GM12878 (cell line): Measurements from ENCODE around the gene FAM234A. TPM values are rescaled to one million over a fixed set of nuclear protein-coding genes. Genes with fewer than 3 reads are reported as not detected.

Experiments used
- ASH2L ChIP-seq: fragments of 300-600, 200-600 bp; sonication (generic); IDR thresholded peaks from 2 replicates; pipeline ENCODE4 v1.6.1; 2017; ENCODE audit warnings: low read depth, mild to moderate bottlenecking, borderline replicate concordance
- CBX3 ChIP-seq: fragments of 200-600 bp; sonication (generic); IDR thresholded peaks from 2 replicates; pipeline ENCODE4 v1.6.1; 2016; ENCODE audit warnings: low read depth, borderline replicate concordance
- CUX1 ChIP-seq: IDR thresholded peaks from 2 replicates; pipeline ENCODE4 v1.6.1; 2012; ENCODE audit warnings: improper control_type of control experiment, low read depth, low read length; ENCODE audit not compliant: insufficient replicate concordance
- E2F8 ChIP-seq: fragments of 450-650 bp; IDR thresholded peaks from 2 replicates; pipeline ENCODE4 v1.6.1; 2018; ENCODE audit warnings: mild to moderate bottlenecking, low read depth, moderate library complexity; ENCODE audit not compliant: partially characterized antibody
- E4F1 ChIP-seq: fragments of 450-650 bp; IDR thresholded peaks from 2 replicates; pipeline ENCODE4 v1.6.1; 2018; ENCODE audit warnings: borderline replicate concordance, mild to moderate bottlenecking; ENCODE audit not compliant: partially characterized antibody
- IRF3 ChIP-seq: fragments of 450-650 bp; IDR thresholded peaks from 2 replicates; pipeline ENCODE4 v1.6.1; 2014; ENCODE audit warnings: mild to moderate bottlenecking
- JUNB ChIP-seq: IDR thresholded peaks from 2 replicates; pipeline ENCODE4 v1.6.1; 2016; ENCODE audit warnings: antibody characterized with exemption, mild to moderate bottlenecking
- NR2C2 ChIP-seq: IDR thresholded peaks from 2 replicates; pipeline ENCODE4 v1.6.1; 2011; ENCODE audit warnings: borderline replicate concordance, low read depth; ENCODE audit not compliant: control insufficient read depth, insufficient read length
- NR2F1 ChIP-seq: fragments of 450-650 bp; conservative IDR thresholded peaks from 2 replicates; pipeline ENCODE4 v1.6.1; 2017; ENCODE audit warnings: mild to moderate bottlenecking
- SIX5 ChIP-seq: IDR thresholded peaks from 2 replicates; pipeline ENCODE4 v1.6.1; 2011; ENCODE audit warnings: mild to moderate bottlenecking, low read depth, low read length, moderate library complexity; ENCODE audit not compliant: severe bottlenecking
- ZBTB40 ChIP-seq: fragments of 450-650 bp; IDR thresholded peaks from 2 replicates; pipeline ENCODE4 v1.6.1; 2016; ENCODE audit warnings: mild to moderate bottlenecking, moderate library complexity, borderline replicate concordance
- polyA plus RNA-seq, 11 experiments: library from polyadenylated mRNA; depleted of rRNA in 4 of 11; unstranded in 6 of 11; stranded (reverse) in 5 of 11; fragments of >200 nt; fragmentation: Nextera tagmentation in 4 of 11; fragmentation: Illumina TruSeq in 1 of 11; extraction: Ambion mirVana in 4 of 11; extraction: Trizol in 1 of 11; gene quantifications; 1 replicate in 1 of 11; 2 replicates in 10 of 11; pipeline versions ENCODE4 v1.2.1 to v1.2.3, GENCODE V29; 2011 to 2016; ENCODE audit warnings: inconsistent platforms in 2 of 11, missing spikeins in 2 of 11, low read depth in 1 of 11
- total RNA-seq, 4 experiments: library from RNA; depleted of rRNA in 3 of 4; stranded (reverse); fragments of >200 nt in 3 of 4; fragmentation: Illumina TruSeq in 1 of 4; extraction: Trizol in 1 of 4; gene quantifications; 2 replicates each; pipeline versions ENCODE4 v1.2.1 to v1.2.3, GENCODE V29; 2013 to 2021

Gene FAM234A
- total and polyA plus RNA-seq, 10 of the 15 experiments (the other 5 are each of a cell fraction or from before 2014, with no cell fraction given) = 1.6 to 37.6 (median 17.3) TPM

GRCh38 chr16:228852-229730 is 5.5 kb upstream of the FAM234A start, which contains the start of gene LUC7L (continued):
- TF ChIP-seq NR2C2 (no peak), JUNB (no peak), ASH2L (no peak), E4F1 (peak; percentile 18), CBX3 (no peak), ZBTB40 (peak; percentile 89), E2F8 (peak; percentile 53), IRF3 (peak; percentile 18; the same call in 1 of the 2 replicates), SIX5 (peak; percentile 96), CUX1 (no peak), NR2F1 (peak; percentile 52; the same call in 1 of the 2 replicates)
